EH (cell line): ENCODE results near the gene ARHGAP4.

Experiments
- DNase-seq: peaks from one replicate; pipeline ENCODE4 v3.0.0-alpha.2; 2015; ENCODE audit warnings: low read depth

Gene ARHGAP4

DNA sequence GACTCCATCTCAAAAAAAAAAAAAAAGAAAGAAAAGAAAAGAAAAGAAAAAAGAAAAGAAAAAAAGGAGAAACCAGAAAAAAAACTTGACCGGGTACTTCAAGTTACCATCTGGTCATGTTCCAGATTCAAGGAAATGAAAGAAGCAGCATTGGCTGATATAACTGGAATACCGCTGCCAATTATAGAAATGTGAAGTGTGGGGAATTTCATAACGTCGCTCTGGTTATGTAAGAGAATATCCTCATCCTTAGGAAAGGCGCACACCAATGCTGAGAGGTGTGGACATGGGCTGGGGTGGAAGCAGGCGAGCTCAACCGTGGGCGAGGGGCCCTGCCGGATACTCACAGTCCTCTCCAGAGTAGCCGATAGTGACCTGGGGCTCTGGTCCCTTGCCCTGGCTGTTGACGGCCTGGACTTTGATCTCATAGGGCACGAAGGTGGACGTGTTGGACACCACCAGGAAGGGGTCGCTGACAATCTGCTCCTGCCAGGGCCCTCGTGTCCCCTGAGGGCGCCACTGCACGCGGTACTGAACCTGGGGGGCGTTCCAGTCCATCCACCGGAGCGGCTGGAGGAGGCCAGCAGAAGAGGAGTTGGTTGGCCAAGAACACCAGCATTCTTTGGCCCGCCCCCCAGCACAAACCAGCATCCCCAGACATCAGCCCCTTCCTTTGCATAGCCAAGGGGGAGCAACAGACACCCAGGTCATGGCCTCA, 59.6 kb downstream of the ARHGAP4 start:
- no peak for DNase-seq

GRCh38 chrX:153865685-153866084, 60.4 kb downstream of the ARHGAP4 start:
- DNase-seq: no peak

- DNase-seq: no peak
Measured at GRCh38 chrX:153865321-153865580, 60.8 kb downstream of the ARHGAP4 start.

- no peak for DNase-seq
Measured at GRCh38 chrX:153864561-153865320, 61.3 kb downstream of the ARHGAP4 start.

GRCh38 chrX:153864101-153864500, 62.0 kb downstream of the ARHGAP4 start:
- DNase-seq: no peak

DNA sequence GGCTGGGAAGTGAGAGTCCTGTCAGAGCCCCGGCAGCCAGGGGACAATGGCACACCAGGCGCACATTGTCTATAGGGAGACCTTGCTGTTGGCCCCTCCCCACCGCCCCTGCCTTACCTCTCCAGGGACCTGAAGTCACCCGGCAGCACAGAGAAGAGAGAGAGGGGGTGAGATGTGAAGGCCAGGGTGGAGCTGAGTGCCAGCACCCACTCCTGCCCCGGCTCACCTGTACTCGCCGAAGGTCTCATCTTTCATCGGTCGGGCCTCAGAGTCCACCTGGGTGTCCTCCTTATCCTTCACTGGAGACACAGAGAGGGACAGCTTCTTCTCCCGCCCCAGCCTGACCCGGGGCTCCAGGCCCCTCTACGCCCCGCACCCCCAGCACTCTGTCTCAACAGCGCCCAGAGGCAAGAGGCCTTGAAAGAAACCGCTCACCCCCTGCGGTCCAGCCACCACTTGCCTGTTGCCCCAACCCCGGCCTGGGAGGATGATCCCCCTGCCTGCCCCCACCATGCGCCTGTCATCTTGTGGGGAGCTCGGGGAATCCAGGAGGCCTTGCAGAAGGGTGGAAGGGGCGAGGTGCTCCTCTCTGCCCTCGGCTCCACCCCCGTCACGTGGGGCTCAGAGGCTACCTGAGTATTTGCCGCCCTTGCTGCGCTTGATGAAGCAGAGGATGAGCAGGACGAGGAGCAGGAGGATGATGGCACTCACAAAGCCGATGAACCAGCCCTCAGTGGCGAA, 62.6 kb downstream of the ARHGAP4 start:
- no peak for DNase-seq

GRCh38 chrX:153862369-153863250, 63.5 kb downstream of the ARHGAP4 start:
- no peak for DNase-seq

- no peak for DNase-seq
Measured at GRCh38 chrX:153861733-153862310, 64.2 kb downstream of the ARHGAP4 start.

- DNase-seq: no peak
Measured at GRCh38 chrX:153861151-153861550, 64.9 kb downstream of the ARHGAP4 start.
